GM18868 (cell line): ENCODE measurements around the gene GLT8D2.

ENCODE experiments used
- ATAC-seq: cut with Tn5 transposase; IDR thresholded peaks from one replicate; pipeline ENCODE4 v1.9.1; 2021; ENCODE audit warnings: mild to moderate bottlenecking, moderate library complexity; ENCODE audit not compliant: unreplicated experiment

Gene GLT8D2

GRCh38 chr12:104003596-104003995 lies 46.4 kb downstream of the GLT8D2 start:
- ATAC-seq, result no peak

DNA sequence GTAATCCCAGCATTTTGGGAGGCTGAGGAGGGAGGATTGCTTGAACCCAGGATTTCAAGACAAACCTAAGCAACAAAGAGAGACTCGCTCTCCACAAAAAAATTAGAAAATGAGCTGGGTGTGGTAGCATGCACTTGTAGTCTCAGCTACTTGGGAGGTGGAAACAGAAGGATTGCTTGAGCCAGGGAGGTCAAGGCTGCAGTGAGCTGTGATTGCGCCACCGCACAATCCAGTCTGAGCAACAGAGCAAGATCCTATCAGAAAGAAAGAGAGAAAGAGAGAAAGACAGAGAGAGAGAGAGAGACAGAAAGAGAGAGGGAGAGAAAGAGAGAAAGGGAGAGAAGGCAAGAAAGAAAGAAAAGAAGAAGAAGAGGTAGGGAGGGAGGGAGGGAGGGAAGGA lies 47.3 kb downstream of the GLT8D2 start:
- no peak for ATAC-seq

DNA sequence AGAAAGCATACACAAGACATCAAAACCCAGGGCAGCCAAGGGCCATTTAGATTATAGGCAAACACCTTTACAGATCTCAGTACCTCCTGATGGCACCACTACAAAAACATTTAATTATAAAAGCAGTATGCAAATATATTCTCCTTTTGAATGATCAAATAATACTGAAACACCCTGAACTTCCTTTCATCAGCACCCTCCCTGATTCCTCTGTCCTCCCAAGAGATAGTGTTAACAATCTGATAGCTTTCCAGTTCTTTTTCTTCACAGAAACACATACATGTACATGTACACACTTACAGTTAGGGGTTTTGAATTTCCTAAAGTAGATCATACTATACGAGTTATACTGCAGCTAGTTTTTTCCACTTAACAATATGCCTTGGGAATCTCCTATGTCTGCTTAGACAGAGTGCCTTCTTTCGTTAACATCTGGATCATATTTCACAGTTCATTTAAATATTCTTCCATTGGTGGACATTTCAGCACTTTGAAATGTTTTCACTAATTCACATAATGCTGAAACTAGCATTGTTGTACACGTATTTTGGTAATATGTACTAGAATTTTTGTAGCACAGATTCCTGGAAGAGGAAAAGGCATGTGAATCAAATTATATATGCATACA lies 49.1 kb downstream of the GLT8D2 start:
- ATAC-seq, result no peak

GRCh38 chr12:103998976-103999375 lies 51.0 kb downstream of the GLT8D2 start:
- no peak for ATAC-seq

- ATAC-seq, result no peak
Observed at GRCh38 chr12:103997286-103997900, 52.6 kb downstream of the GLT8D2 start.

- ATAC-seq, result no peak
Observed at GRCh38 chr12:103996595-103996994, 53.4 kb downstream of the GLT8D2 start.

GRCh38 chr12:103994235-103994634 lies 55.8 kb downstream of the GLT8D2 start:
- ATAC-seq, result no peak

DNA sequence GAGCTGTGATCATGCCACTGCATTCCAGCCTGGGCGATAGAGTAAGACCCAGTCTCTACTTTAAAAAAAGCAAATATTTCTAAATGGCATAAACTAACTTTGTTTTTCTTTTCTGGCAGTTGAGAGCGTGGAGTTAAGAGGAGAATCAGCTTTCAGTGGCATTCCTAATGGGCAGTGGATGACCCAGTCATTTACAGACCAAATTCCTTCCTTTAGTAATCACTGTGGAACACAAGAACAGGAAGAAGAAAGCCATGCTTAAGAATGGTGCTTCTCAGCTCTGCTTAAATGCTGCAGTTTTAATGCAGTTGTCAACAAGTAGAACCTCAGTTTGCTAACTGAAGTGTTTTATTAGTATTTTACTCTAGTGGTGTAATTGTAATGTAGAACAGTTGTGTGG lies 63.2 kb downstream of the GLT8D2 start:
- ATAC-seq, result no peak

- ATAC-seq, result no peak
Observed at GRCh38 chr12:103978384-103978982, 71.5 kb downstream of the GLT8D2 start.

GRCh38 chr12:103975368-103975767 lies 74.6 kb downstream of the GLT8D2 start:
- no peak for ATAC-seq

- no peak for ATAC-seq
Observed at GRCh38 chr12:103973909-103974308, 76.1 kb downstream of the GLT8D2 start.

DNA sequence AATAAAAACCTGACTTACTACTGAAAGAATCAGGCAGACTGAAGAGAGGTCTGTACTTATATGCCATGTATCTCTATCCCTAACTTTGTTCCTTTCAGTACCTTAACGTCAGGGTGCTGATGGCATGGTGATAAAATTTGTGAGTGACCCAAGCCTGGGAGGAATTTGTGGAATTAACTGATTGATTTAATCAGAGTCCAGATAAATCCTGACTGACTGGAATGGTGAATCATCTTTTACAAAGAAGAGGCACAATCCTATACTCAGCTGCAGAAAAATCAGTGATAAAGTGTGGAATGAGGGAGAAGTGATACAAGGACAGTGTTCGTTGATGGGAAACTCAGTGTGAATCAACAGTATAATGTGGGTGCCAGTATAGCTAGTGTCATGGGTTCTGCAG lies 80.6 kb downstream of the GLT8D2 start:
- no peak for ATAC-seq

- no peak for ATAC-seq
Observed at GRCh38 chr12:103966736-103967135, 83.3 kb downstream of the GLT8D2 start.

GRCh38 chr12:103965590-103966504 lies 84.1 kb downstream of the GLT8D2 start, which contains the start of gene TDG:
Gene TDG (plus strand): TSS chr12:103965872. CDS start chr12:103966038, 166 bp downstream.
- peak; percentile 93 for ATAC-seq

- no peak for ATAC-seq
Observed at GRCh38 chr12:103965255-103965589, 84.8 kb downstream of the GLT8D2 start.

DNA sequence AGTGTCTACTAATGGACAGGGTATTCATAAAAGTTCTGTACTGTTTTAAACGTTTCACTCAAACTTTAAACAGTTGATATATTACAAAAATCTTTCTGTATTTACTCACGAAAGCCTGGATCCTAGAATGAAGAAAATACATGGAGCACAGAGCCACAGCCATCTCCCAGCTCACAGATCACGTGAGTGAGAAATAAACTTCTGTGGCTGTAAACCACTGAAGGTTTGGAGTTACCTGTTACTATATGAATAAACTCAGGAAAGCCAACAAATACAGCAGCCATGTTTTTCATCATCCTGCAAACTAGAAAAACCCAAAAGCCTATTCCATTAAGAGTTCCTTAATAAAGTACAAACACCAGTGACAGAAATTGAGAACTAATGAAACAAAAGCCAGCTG lies 85.2 kb downstream of the GLT8D2 start:
- no peak for ATAC-seq

DNA sequence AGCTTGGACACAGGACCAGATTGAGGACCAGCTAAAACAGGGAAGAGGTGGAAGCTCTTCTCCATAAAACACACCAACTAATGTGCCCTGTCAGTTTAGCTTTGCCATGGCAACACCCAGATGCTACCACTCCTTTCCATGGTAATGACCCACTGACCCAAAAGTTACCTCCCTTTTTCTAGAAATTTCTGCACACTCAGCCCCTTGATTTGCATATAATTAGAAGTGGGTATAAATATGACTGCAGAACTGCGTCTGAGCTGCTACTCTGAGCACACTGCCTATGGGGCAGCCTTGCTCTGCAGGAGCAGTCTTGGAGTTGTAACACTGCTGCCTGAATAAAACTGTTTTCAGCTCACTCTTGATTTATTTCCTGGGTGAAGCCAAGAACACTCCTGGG lies 87.5 kb downstream of the GLT8D2 start:
- ATAC-seq, result no peak

DNA sequence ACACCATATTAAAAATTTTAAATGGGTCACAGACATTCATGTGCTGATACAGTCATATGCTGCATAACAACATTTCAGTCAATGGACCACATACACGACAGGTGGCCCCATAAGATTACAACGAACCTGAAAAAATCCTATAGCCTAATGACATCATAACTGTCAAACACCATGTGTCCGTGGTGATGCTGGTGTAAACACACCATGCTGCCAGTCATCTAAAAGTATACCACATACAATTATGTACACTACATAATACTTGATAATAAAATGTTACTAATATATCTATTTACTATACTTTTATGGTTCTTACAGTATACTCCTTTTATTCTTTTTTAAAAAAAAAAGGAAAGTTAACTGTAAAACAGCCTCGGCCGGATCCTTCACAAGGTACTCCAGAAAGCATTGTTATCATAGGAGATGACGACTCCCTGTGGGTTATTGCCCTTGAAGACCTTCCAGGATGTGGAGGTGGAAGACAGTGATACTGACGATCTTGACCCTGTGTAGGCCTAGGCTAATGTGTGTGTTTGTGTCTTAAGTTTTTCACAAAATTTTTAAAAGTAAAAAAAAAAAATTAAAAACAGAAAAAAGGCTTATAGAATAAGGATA lies 89.3 kb downstream of the GLT8D2 start:
- ATAC-seq, result no peak

GRCh38 chr12:103958621-103959020 lies 91.4 kb downstream of the GLT8D2 start:
- ATAC-seq, result no peak

DNA sequence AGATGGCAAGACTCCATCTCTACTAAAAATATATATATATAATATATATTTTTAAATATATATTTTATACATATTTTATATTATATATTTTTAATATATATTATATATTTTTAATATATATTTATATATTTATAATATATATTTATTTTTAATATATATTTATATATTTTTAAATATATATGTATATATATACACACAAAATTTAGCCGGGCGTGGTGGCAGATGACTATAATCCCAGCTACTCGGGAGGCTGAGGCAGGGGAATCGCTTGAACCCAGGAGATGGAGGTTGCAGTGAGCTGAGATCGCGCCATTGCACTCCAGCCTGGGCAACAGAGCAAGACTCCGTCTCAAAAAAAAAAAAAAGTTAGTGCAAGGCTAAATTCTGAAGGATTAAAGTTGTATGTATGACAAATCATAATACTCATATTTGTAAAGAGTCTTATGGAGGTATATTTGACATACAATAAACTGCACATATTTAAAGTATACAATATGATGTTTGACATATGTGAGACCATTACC lies 92.1 kb downstream of the GLT8D2 start:
- no peak for ATAC-seq

GRCh38 chr12:103956509-103957027 lies 93.4 kb downstream of the GLT8D2 start:
- peak; percentile 17 for ATAC-seq
